ENCODE results near the gene ANKRD13A.

GRCh38 chr12:110079477-110080400, 80.5 kb downstream of the ANKRD13A start:
- TF ChIP-seq CTCF (IDR thresholded peaks at IDR 0.05; ENCODE audit: extremely low read depth in 1 of 2, insufficient read depth in 1 of 2, low read depth in 1 of 2, low read length in 2 of 2) (no peak), POLR2A (IDR thresholded peaks at IDR 0.05; ENCODE audit: low read depth, low read length) (no peak), JUN (IDR thresholded peaks at IDR 0.05; ENCODE audit: borderline replicate concordance, insufficient read depth, insufficient read length, low read depth) (no peak)
